ENCODE measurements around the gene YIPF3. TPM values are rescaled to one million over a fixed set of nuclear protein-coding genes. Genes with fewer than 3 reads are reported as not detected.

The YIPF3 gene
- total RNA-seq, 1 donor from 2014 or later = 77.7 TPM

DNA sequence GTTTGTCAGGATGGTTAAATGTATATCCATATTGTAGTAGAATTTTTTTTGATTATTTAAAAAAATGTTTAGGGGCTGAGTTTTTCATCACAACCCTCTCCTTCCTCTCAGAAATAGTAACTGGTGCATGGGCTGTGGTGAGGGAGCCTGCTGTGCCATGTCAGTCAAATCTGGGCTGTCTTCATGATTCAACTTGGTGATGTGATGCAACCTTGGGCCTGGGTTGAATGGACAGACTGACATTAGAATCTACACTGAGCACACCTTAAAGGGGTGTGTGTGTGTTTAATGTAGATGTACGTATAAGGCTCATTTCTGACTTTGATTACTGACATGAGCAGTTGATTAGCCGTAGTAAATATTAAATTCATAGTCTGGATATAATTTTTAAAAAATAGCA, 35.7 kb downstream of the YIPF3 start:
- no peak overlapping the region for H3K4me3 ChIP-seq (ENCODE audit: low read depth, low read length)
- TF ChIP-seq, protein P1, sequence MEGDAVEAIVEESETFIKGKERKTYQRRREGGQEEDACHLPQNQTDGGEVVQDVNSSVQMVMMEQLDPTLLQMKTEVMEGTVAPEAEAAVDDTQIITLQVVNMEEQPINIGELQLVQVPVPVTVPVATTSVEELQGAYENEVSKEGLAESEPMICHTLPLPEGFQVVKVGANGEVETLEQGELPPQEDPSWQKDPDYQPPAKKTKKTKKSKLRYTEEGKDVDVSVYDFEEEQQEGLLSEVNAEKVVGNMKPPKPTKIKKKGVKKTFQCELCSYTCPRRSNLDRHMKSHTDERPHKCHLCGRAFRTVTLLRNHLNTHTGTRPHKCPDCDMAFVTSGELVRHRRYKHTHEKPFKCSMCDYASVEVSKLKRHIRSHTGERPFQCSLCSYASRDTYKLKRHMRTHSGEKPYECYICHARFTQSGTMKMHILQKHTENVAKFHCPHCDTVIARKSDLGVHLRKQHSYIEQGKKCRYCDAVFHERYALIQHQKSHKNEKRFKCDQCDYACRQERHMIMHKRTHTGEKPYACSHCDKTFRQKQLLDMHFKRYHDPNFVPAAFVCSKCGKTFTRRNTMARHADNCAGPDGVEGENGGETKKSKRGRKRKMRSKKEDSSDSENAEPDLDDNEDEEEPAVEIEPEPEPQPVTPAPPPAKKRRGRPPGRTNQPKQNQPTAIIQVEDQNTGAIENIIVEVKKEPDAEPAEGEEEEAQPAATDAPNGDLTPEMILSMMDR (conservative IDR thresholded peaks at IDR 0.05; ENCODE audit: low read depth, low read length) = no peak
- no peak for DNase-seq (ENCODE audit: low read depth)

DNA sequence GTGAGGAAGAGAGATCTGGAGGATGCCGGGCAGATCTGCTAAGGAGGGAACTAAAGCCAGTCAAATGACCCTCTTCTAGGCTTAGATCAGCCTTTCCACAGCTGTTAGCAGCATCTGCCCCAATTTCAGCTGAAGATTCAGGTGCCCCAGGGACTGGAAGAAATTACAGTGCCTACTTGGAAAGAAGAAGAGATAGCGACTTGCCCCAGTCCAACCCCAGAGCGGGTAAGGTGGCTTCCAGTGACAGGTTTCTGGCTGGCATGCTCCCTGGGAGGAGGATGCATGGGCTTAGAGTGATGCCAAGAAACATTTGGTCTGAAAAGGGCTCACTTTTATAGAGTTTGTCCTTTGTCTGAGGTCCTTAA, 38.7 kb downstream of the YIPF3 start:
- peak overlapping the region; percentile 73 for H3K4me3 ChIP-seq (ENCODE audit: low read depth, low read length)
- no peak for DNase-seq (ENCODE audit: low read depth)
- TF ChIP-seq, protein P1 (conservative IDR thresholded peaks at IDR 0.05; ENCODE audit: low read depth, low read length) = no peak

DNA sequence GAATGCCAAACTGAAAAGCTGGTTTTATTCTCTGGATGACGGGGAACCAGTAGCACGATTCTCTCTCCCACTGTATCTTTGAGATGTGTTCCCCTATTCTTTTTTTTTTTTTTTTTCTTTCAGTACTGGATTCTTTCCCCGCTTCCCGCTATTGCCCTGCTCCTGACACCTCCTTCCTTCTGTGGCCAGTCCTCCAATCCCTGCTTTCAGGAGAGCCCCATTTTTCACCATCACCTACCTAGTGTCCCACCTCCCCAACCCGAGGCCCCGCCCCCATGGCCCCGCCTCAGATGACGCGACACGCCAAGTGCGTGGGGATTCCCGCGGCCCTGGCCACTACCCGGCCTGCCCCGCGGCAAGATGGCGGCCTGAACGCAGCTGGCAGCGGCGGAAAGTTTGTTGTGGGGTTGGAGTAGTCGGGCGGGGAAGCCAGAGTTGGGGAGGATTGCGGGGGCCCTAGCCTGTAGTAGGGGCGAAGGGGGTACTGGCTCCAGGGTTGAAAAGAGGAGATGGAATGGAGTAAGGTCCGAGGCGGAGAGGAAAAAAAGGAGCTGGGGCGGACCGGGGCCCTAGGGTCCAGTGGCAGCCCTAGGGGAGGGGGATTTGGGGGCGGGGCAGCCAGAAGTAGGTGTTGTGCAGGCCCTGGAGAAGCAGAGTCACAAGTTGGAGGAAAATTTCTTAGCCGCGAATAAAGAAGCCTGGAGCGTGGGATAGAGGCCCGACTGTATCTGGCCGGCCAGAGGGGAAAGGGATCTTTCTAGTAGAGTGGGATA, 39.3 kb downstream of the YIPF3 start, which contains the start of gene TJAP1:
Gene TJAP1, plus strand, starts transcription at position 336 of the 773 bp plus-strand sequence. CDS start 21,432 bp downstream, outside the sequence.
- H3K4me3 ChIP-seq (ENCODE audit: low read depth, low read length) = peak within 1 kb of the TSS; percentile 73
- TF ChIP-seq, protein P1 (conservative IDR thresholded peaks at IDR 0.05; ENCODE audit: low read depth, low read length) = no peak
- no peak for DNase-seq (ENCODE audit: low read depth)

DNA sequence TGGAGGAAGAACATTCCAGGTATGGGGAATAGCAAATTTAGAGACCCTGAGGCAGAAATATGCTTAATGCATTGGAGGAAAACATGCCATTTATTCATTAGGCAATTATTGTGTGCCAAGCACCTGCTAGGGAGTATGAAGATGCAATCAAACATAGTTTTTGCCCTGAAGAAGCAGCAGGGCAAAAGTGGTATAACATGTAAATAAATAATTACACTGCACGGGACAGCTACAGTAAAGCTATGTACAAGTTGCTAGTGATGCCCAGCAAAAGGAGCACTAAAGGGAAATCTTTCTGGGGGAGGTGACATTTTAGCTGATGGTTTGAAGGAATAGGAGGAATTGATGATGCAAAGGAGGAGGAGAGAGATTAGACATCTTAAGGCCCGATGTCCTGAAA, 40.0 kb downstream of the YIPF3 start:
- TF ChIP-seq, protein P1 (conservative IDR thresholded peaks at IDR 0.05; ENCODE audit: low read depth, low read length) = no peak
- H3K4me3 ChIP-seq (ENCODE audit: low read depth, low read length) = peak overlapping the region; percentile 73
- DNase-seq (ENCODE audit: low read depth) = no peak

DNA sequence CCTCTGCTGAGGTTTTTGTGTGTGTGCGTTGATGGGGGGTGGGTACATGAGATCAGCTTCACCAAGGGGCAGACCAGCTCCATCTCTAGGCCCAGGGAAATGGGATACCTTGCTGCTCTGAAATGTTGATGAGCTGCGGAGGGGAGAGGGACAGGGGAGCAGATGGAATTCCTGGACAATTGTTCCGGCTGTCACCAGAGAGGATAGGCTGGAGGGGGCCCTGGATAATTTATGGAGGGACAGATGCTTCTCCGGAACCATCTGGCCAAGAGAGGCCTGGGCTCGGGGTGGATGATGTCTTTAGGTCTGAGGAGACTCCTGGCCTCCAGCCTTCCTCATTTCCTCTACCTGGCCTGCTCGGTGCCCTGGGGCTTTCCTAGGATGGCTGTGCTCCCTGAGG, 41.2 kb downstream of the YIPF3 start:
- DNase-seq (ENCODE audit: low read depth) = no peak
- TF ChIP-seq, protein P1 (conservative IDR thresholded peaks at IDR 0.05; ENCODE audit: low read depth, low read length) = no peak
- H3K4me3 ChIP-seq (ENCODE audit: low read depth, low read length) = no peak overlapping the region

DNA sequence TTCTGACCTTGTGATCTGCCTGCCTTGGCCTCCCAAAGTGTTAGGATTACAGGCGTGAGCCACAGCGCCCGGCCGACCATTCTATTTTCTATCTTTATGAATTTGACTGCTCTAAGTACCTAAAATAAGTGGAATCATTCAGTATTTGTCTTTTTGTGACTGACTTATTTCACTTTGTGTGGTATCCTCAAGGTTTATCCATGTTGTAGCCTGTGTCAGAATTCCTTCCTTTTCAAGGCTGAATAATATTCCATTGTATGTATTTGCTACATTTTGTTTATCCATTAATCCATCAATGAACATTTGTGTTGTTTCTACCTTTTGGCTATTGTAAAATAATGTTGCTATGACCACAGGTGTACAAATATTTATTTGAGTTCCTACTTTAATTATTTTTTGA, 44.2 kb downstream of the YIPF3 start:
- DNase-seq (ENCODE audit: low read depth) = no peak

More for the DNA sequence above, 44.2 kb downstream of the YIPF3 start:
- H3K4me3 ChIP-seq (ENCODE audit: low read depth, low read length) = no peak overlapping the region
- TF ChIP-seq, protein P1 (conservative IDR thresholded peaks at IDR 0.05; ENCODE audit: low read depth, low read length) = no peak
